HG02623 (cell line): ENCODE measurements around the gene CNN2.

Source experiments
- ATAC-seq: cut with Tn5 transposase; IDR thresholded peaks from one replicate; pipeline ENCODE4 v1.9.1; 2021; ENCODE audit warnings: moderate library complexity; ENCODE audit not compliant: unreplicated experiment

CNN2 gene

DNA sequence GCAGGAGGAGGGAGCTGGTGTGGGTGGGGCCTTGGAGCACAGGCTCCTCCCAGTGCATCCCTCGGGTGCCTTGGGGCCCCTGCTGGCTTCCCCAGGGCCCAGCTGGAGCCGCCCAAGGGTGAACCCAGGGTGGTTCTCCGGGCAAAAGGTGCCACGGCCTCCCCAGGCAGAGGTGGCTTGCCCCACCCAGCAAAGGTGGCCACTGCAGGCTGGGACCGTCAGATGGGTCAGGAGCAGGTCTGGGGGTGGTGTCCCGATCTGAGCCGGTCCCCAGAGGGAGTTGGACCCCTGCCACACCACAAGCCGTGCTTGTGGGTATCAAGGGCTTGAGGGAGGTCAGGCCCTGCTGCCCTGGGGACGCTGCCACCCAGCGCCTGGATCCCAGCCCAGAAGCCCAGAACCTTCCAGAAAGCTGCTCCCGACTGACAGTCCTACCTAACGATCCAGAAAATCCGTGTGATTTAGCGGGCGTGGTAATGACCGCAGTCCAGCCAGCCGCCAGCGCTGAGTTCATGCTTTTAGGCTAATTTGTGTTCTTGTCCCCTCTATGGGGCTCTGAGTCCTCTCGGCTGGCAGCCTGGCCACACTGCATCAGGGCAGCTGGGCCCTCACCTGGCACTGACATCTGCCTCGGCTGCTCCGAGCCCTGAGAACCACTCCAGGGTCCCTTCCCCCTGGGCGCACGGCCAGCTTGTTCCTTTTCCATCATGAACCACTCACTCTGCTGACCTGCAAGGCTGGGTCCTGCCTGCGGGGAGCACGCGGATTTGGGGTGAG is 31.2 kb upstream of the CNN2 start:
- no peak for ATAC-seq

GRCh38 chr19:996051-996838 is 30.2 kb upstream of the CNN2 start:
- ATAC-seq = no peak

DNA sequence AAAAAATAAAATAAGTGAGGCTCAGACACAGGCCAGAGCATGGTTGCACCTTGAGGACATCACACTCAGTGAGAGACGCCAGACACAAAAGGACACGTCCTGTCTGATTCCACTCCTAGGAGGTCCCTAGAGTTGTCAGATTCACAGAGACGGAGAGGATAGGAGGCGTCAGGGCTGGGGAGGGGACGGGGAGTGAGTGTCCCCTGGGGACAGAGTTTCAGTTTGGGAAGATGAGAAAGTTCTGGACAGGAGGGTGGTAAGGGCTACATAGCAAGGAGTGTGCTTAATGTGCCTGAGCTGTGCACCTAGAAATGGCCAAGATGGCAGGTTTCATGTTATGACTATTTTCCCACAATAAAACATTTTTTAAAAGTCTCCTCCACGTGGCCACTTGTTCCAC is 28.3 kb upstream of the CNN2 start:
- no peak for ATAC-seq

DNA sequence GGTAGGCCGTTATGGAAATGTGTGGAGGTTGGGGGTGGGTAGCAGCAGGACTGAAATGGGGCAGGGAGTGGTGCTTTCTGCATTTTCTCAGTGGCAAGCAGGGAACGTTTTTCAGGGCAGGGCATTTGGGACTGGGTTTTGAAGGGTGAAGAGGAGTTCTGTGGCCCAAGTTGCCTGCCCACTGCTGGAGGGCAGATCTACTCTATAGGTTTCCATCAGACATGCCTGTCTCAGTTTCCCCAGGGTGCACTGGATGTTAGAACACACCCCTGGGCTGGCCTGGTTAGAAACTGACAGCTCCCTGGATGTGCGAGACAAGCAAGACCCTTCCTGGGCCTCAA is 27.1 kb upstream of the CNN2 start:
- ATAC-seq = no peak

- ATAC-seq = no peak
Measured at GRCh38 chr19:1000095-1000494, 26.3 kb upstream of the CNN2 start, which contains the start of gene GRIN3B. GRIN3B (plus strand) TSS chr19:1000419; CDS start chr19:1000438, 19 bp downstream.

DNA sequence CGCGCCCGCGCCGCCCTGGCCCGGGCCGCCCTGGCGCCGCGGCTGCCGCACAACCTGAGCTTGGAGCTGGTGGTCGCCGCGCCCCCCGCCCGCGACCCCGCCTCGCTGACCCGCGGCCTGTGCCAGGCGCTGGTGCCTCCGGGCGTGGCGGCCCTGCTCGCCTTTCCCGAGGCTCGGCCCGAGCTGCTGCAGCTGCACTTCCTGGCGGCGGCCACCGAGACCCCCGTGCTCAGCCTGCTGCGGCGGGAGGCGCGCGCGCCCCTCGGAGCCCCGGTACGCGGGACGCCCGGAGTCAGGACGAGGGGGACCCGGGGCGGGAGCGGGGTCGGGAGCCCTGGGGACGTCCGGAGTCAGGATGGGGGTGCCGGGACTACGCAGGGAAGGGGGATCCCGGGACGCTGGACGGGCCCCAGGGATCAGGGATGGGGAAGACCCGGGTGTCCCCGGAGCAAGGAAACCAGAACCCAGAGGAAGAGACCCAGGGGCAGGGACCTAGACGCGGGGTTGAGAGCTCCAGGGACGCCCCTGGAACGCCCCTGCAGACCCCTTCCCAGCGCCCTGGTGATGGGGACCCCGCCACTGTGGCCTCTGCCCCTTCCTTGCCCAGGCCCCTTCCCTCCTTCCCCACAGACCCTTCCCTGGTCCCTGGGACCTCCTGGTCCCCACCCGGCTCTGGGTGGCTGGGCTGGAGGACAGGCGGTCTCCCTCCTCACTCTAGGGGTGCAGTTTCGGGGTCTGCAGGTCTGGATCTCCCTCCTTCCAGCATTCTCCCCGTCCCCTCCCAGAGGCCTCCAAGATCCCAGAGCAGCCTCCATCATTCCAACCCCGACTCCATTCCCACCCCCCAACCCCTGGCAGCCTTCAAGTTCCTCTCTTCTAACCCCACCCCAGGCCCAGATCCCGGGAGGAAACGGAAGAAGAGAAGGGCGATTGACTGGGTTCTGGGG is 25.5 kb upstream of the CNN2 start:
- ATAC-seq = no peak

DNA sequence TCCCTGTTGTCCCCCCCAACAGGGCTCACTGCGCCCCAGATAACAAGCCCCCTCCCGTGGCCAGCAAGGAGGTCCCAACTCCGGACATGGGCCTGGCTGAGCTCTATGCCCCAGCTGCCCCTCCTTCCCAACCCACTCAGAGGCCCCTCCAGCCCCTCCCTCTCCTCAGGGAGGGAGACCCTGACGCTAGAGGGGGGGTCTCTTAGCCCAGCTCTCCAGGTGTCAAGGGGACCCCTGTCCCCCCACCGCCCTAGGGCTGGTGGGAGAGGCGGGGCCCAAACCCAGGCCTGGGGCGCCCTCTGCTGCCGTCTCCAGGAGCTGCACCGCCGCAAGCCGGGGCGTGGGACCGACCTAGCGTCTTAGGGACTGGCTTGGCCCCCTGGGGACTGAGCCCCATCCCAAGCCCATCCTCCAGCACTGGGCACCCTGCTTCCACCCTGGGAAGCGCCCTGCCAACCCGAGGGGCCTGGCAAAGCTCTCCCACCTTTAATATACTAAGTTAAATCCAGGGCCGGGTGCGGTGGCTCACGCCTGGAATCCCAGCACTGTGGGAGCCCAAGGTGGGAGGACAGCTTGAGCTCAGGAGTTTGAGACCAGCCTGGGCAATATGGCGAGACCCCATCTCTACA is 24.8 kb upstream of the CNN2 start:
- ATAC-seq = no peak

GRCh38 chr19:1002600-1002999 is 23.8 kb upstream of the CNN2 start:
- ATAC-seq = no peak

DNA sequence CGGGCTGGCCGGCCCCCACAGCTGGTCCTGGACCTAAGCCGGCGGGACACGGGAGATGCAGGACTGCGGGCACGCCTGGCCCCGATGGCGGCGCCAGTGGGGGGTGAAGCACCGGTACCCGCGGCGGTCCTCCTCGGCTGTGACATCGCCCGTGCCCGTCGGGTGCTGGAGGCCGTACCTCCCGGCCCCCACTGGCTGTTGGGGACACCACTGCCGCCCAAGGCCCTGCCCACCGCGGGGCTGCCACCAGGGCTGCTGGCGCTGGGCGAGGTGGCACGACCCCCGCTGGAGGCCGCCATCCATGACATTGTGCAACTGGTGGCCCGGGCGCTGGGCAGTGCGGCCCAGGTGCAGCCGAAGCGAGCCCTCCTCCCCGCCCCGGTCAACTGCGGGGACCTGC is 23.1 kb upstream of the CNN2 start:
- ATAC-seq = no peak

GRCh38 chr19:1004204-1004802 is 22.1 kb upstream of the CNN2 start:
- no peak for ATAC-seq

GRCh38 chr19:1004803-1005664 is 21.4 kb upstream of the CNN2 start:
- no peak for ATAC-seq

GRCh38 chr19:1006711-1007398 is 19.6 kb upstream of the CNN2 start:
- no peak for ATAC-seq

DNA sequence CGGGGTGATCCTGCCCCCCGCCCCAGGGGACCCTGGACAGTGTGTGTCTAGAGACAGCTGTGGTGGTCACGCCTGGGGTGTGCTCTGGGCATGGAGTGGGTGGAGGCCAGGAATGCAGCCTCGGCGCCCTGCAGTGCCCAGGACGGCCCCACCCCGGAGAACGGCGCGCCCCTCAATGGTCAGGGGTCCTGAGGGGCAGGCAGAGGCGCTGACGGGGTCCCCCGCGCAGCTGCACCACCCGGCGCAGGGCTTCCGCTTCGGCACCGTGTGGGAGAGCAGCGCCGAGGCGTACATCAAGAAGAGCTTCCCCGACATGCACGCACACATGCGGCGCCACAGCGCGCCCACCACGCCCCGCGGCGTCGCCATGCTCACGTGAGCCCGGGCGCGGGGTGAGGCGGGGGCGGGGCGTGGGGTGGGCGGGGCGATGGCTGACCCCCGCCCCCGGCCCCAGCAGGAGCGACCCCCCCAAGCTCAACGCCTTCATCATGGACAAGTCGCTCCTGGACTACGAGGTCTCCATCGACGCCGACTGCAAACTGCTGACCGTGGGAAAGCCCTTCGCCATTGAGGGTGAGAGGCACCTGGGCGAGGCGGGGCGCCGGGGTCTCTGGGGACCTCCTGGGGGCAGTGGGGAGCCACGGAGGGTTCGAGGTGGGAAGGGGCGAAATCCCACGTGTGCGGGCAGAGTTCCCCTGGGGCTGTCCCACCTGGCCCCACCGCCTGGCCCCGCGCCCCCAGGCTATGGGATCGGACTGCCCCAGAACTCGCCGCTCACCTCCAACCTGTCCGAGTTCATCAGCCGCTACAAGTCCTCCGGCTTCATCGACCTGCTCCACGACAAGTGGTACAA is 18.8 kb upstream of the CNN2 start:
- ATAC-seq = no peak

GRCh38 chr19:1008268-1009040 is 18.0 kb upstream of the CNN2 start:
- no peak for ATAC-seq

DNA sequence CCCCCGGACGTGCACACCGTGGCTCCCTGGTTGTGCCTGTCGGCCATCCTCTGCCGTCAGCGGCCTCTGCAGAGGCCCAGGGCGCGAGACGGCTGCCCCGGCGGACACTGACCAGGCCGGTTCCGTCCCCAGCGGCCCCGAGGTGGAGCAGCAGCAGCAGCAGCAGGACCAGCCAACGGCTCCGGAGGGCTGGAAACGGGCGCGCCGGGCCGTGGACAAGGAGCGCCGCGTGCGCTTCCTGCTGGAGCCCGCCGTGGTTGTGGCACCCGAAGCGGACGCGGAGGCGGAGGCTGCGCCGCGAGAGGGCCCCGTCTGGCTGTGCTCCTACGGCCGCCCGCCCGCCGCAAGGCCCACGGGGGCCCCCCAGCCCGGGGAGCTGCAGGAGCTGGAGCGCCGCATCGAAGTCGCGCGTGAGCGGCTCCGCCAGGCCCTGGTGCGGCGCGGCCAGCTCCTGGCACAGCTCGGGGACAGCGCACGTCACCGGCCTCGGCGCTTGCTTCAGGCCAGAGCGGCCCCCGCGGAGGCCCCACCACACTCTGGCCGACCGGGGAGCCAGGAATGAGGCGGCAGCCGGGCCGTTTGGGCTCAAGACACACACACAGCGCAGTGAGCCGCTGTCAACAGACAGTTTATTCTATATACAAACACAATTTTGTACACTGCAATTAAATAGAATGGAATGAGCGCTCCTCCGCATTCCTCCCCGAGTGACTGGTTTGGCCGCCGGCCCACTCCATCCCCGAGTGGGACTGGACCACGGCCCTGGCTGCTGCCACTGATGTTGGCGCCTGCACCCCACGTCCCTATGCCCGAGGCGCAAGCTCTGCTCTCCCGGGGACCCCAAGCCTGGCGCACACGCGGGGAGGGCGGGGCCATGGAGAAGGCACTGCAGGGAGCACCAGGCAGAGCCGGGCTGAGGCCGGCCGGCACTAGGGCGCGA is 17.1 kb upstream of the CNN2 start:
- ATAC-seq = no peak

DNA sequence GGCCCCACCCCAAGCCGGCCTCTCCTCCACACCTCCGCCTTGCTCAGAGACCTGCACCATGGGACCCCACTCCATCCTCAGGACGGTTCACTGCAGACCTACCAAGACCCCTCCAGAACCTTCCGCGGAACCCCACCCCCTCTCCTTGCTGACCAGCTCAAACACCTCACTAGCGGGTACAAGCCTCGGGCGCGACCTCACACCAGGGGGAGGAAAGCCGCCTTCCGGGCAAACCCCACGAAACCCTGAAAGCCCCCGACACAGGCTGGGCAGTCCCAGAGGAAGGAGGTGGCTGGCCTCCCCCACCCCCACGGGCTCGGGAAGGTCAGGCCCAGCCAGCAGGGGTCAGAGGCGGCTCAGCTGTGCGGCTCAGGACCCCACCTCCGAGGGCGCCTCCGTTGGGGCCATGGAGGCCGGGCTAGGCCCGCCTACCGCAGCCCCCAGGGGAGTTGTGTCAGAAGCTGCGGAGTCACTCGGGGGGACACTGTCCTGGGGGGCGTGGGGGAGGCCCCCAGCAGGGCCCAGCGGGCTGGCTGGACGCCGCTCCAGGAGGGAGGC is 16.3 kb upstream of the CNN2 start:
- ATAC-seq = no peak
